ENCODE results near the gene TMEM204.

Gene TMEM204

DNA sequence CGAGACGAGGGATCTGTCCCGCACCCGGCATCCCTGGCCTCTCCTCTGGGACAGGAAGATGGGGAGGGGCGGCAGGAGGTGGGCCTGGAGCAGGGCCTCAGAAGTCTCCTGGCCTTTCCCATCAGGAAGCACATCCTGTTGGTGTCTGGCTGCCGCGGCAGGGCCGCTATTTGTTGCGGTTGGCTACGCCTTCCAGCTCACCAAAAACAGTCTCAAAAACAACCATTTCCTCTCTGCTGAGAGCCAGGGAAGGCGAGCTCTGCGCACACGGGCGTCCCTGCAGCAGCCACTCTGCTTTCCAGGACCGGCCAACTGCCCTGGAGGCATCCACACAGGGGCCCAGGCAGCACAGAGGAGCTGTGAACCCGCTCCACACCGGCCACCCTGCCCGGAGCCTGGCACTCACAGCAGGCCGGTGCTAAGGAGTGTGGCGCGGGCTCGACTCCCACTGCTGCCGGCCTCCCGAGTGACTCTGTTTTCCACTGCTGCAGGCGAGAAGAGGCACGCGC is at the start of gene TMEM204:
Gene TMEM204, plus strand, starts transcription at position 224 of the 509 bp plus-strand sequence. CDS start 610 bp downstream, outside the sequence.
- peak in 2 of 4 experiments; percentile 50 to 51 for DNase-seq

- no peak for DNase-seq
Observed at GRCh38 chr16:1485847-1486496, 47.5 kb upstream of the TMEM204 start.

GRCh38 chr16:1486551-1487390 is 46.7 kb upstream of the TMEM204 start:
- DNase-seq = no peak

DNA sequence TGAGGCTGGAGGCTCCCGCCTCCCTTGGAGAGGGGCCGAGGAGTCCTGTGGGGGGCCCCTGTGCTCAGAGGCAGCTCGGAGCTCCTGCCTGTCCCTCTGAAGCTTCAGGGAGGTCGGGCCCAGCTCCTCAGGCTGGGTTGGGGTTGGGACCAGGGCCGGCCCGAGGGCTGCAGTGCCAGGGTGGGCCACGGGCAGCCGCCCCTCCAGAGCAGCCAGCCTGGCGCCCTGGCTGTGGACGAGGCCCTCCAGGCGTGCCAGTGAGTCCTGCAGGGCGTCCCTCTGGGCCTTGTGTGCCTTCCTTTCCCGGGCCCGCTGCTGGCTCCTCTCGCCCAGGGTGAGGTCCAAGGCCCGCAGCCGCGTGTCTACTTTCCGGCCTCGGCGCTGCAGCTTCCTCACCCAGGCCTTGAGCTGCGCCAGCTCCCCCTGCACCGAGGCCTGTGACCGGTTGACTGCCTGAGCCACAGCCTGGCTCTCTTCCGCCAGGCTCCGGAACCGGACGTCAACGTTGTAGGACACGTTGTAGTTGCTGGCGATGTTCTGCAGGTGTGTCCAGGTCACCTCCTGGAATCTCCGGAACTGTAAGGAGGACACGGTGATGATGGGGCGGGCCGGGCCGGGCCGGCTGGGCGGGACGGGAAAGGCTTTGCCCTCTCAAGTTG is 45.9 kb upstream of the TMEM204 start:
- DNase-seq = no peak

DNA sequence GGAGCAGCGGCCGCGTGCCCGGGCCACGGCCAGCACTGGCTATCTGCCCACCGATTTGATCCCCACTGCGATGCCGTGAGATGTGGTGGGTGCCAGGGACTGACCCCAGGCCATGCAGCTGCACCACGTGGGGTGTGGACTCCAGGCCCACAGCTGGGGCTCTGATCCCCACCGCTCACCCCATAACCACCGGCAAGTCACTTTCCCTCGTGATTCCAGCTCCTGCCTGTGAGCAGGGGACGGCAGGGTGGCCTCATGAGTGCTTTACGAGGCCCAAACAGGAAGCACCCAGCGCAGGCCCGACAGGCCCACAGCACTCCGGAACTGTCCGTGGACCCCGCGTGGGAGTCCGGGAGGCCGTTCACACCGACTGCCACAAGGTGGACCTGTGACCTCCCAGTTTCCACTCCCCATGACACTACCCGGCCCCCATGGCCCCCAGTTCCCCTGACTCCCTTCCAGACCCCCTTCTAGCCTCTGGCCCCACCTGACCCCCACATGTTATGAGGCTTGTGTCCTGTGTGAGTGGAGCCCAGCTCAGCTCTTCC is 45.3 kb upstream of the TMEM204 start:
- no peak for DNase-seq

- DNase-seq = no peak
Observed at GRCh38 chr16:1488619-1489018, 44.8 kb upstream of the TMEM204 start, which contains the start of gene PTX4. Gene PTX4, minus strand, starts transcription at chr16:1488944. Its CDS starts 35 bp downstream, at chr16:1488909.

DNA sequence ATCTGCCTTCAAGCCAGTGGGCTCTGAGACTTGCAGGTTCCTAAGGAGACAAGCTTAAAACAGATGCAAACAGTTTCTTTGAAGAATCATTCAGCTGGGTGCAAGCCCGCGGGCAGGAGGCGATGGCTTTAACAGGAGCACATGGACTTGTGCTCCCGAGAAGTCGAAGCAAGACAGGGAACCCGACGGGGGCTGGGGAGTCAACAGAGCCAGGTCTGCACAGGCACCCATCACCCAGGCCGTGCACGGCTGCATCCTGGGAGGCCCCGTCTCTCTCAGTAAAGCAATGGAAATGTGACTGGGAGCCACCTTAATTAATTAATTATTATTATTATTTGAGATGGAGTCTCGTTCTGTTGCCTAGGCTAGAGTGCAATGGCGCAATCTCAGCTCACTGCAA is 44.4 kb upstream of the TMEM204 start:
- DNase-seq = no peak

- no peak for DNase-seq
Observed at GRCh38 chr16:1491327-1491726, 42.1 kb upstream of the TMEM204 start.

DNA sequence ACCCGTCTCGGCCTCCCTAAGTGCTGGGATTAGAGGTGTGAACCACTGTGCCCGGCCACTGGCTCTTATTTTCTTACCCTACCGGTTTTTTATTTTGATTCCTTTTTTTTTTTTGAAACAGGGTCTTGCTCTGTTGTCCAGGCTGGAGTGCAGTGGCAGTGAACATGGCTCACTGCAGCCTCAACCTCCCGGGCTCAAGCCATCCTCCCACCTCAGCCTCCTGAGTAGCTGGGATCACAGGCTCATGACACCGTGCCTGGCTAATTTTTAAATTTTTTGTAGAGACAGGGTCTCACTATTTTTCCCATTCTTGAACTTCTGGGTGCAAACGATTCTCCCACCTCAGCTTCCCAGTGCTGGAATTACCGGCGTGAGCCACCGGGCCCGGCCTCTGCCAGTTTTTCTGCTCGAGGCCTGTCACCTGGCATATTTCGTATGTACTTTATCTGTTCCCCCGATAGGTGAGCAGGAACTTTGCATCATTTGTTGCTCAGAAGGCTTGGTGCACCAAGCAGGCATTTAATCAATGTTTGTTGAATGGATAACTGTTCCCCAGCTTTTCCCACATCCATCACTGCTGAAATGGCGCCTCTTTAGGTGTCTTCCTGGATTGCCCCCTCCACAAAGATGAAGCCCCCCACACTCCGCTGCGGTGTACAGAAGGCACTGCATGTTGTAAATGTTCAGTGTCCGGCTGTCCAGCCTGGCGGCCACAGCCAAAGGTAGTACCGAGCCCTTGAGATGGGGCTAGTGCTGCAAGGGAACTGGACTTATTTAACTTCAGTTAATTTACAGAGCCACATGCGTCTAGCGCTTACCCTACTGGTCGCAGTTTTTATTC is 41.2 kb upstream of the TMEM204 start:
- no peak for DNase-seq

DNA sequence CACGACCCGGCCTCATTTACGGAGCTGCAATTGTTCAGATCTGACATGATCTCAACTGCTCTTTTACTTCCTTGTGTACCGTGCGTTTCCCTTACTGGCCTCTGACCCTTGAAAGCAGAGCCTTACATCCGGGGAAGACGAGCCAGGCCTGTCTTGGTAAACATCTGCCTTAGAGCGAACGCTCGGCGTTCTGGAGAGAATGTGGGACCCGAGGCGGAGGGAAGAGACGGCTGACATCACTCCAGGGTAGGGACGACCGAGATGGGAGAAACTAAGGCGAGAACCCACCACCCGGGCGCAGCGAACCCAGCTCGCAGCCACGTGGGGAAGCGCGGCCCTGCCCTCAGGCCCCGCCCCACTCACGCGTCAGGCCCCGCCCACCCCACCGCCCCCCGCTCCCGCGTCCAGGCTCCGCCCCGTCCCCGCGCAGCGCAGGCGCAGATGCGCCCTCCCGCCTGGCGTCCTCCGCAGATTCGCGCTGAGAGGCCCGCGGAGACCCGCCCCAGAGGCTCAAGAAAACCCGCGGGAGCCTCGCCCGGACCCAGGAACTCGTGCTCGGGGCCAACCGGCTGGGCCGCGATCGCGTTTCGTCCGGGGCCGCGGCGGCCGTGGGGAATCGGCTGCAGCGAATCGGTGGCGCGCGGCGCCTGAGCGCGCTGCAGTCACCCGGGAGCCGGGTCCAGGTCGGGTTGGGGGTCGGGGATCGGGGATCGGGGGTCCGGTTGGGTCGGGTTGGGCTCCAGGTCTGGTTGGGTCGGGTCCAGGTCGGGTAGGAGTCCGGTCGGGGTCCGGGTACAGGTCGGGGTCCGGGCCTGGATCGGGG is 40.3 kb upstream of the TMEM204 start, which contains the start of gene TELO2:
Gene TELO2, plus strand, starts transcription at position 438 of the 823 bp plus-strand sequence. CDS start 922 bp downstream, outside the sequence.
- DNase-seq = peak; percentile 77 to 89 (median 84)

- DNase-seq = no peak
Observed at GRCh38 chr16:1493746-1494094, 39.7 kb upstream of the TMEM204 start.

- no peak for DNase-seq
Observed at GRCh38 chr16:1494129-1494640, 39.3 kb upstream of the TMEM204 start.

DNA sequence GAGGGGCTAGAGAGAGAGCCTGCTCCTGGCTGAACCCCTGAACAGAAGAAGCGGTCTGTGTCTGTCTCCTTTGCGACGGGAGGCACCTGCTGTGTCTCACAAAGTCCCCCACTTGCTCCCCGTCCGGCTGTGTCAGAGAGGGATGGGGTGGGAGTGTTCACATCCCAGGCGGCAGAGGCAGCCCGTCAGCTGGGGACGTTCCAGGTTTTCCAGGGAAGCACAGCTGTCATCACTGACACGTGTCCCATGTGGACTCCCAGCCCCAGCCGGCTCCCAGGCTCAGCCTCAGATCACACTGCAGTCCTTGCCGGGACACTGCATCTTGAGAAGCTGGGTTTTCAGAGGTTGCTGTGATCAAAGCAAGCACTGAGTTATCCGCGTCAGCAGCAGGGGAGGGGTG is 38.8 kb upstream of the TMEM204 start:
- no peak for DNase-seq

DNA sequence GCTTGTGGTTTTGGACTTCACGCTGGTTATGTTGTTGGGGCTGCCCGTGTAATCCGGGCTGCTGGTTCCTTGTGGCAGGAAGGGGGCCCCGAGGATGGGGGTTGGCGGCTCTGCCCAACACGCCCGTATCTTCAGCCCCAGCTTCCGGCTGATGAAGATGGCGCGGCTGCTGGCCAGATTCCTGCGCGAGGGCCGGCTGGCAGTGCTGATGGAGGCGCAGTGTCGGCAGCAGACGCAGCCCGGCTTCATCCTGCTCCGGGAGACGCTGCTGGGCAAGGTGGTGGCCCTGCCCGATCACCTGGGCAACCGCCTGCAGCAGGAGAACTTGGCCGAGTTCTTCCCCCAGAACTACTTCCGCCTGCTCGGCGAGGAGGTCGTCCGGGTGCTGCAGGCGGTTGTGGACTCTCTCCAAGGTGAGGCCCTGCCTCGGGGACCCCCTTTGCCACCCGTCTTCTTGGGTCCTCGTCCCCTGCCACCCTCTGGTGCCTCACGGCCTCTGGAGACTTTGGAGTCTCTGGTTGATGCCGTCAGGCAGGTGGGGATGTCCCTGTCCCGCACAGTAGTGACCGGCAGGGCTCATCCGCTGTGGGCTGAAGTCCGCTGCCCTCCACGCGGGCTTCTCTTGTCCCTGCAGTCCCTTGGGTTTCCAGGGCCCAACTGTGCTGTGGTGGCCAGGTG is 38.1 kb upstream of the TMEM204 start:
- no peak for DNase-seq

DNA sequence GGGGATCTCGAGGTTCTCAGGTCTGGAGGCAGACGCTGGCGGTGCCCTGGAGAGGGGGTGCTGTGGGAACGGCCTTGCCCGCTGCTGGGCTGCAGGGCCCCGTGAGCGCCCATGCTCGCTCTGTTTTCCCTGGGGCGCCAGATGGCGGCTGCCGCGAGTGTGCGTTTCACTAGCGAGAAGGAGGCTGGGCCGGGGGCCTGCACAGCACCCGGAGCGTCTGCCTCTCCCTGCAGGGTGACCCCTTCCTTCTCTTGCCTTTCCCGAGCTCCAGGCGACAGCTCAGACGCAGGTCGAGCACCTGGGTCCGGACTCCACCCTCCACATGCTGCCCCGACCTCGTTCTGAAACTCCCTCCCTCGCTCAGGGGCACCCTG is 37.6 kb upstream of the TMEM204 start:
- DNase-seq = no peak

DNA sequence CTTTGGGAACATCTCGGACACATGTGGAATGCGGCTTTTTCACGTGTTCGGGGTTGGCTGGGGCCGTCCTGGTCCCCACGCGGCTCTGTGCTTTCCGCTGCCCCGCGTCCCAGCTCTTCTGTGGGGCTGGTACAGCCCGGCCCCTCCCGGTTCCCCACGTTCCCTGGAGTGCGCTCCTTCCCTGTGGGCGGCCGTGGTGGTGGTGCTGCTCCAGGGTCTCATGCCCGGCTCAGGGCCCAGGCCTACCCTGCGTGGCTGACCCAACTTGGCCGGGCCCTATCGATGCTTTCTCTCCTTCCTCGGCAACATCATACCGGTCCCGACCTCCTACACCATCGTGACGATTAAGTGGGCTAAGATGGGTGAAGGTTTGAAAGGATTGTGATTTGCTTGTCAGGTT is 37.0 kb upstream of the TMEM204 start:
- no peak for DNase-seq

DNA sequence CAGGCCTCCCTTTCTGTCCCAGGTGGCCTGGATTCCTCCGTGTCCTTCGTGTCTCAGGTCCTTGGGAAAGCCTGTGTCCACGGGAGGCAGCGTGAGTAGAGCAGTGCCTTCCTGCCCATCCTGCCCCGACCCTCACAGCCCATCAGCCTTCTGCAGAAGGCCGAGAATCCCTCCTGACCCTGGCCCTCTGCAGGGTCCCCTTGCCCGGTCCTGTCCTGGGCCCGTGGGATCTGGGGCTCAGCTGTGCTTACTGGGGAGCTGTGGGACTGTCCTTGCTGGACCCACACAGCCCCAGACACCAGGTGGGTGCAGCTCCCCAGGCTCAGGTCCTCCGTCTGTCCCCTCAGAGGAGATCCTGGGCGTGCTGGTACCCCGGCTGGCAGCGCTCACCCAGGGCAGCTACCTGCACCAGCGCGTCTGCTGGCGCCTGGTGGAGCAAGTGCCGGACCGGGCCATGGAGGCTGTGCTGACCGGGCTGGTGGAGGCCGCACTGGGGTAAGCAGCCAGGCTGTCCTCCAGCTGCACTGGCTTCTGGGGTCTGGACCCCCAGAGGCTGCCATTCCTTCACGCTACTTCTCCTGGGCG is 36.4 kb upstream of the TMEM204 start:
- DNase-seq = no peak

DNA sequence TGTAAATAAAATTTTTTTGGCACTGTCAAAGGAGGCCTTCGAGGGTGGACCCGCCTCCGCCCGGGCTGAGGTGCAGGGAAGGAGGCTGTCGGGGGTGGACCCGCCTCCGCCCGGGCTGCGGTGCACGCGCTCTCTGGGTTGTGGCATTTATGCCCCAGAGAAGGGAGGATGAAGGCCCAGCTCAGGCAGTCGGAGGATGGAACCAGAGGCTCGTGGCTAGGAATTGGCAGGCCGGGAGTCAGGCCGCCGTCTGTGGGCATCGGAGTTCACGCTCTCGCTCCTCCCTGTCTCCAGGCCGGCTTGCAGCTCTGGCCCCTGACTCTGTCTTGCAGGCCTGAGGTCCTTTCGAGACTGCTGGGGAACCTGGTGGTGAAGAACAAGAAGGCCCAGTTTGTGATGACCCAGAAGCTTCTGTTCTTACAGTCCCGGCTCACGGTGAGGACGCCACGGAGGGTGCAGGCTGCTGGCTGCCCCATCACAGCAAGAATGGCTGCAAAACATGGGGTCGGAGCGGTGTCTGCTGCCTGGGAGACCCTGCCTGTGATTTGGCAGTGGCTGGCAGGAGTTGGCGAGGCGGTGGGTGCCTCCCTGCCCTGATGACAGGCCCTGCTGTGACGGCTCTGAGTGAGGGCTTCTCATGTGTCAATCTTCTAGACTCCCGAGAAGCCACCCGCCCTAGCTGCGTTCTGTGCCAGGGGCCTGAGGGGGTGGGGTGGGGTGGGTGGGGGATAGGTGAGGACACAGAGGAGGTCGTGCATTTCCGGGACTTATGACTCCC is 34.4 kb upstream of the TMEM204 start:
- DNase-seq = no peak
